ENCODE data around the gene LCN9. TPM values are rescaled to one million over a fixed set of nuclear protein-coding genes. Genes with fewer than 3 reads are reported as not detected.

The LCN9 gene
- total and polyA plus RNA-seq, 4 donors, result not detected

GRCh38 chr9:135700525-135700924, 37.4 kb downstream of the LCN9 start (continued):
- TF ChIP-seq GABPA (IDR thresholded peaks at IDR 0.05 in 1 of 2, conservative IDR thresholded peaks at IDR 0.05 in 1 of 2) (no peak), HNF4G (IDR thresholded peaks at IDR 0.05) (no peak)

GRCh38 chr9:135701067-135701958, 38.2 kb downstream of the LCN9 start:
- H3K4me1 ChIP-seq (ENCODE audit: control insufficient read depth in 4 of 4, insufficient read depth in 4 of 4, low read length in 3 of 4), result peaks cover 0 to 7% (median 0%) of the 10 kb centered on the region in 4 donors
- H3K27me3 ChIP-seq (ENCODE audit: control insufficient read depth in 4 of 4, insufficient read depth in 4 of 4, low read length in 3 of 4), result peaks cover 0 to 6% (median 2%) of the 10 kb centered on the region in 4 donors
- H3K36me3 ChIP-seq (ENCODE audit: control insufficient read depth in 4 of 4, insufficient read depth in 3 of 4, low read depth in 1 of 4, low read length in 3 of 4), result no peaks in the 10 kb centered on the region
- DNase-seq (ENCODE audit: low spot score), result no peak
- 22% methylated on average over 40 of the region's 40 CpGs for WGBS
- no peak overlapping the region for H3K27ac ChIP-seq (ENCODE audit: low read depth in 1 of 2, low read length in 2 of 2)
- no peak overlapping the region for H3K9ac ChIP-seq (ENCODE audit: low read depth in 1 of 2, low read length in 2 of 2)
- no peak overlapping the region for H3K4me3 ChIP-seq (ENCODE audit: low read depth in 1 of 3, low read length in 3 of 3)
- no peaks in the 10 kb centered on the region for H3K9me3 ChIP-seq (ENCODE audit: control insufficient read depth in 4 of 4, low read length in 3 of 4)
- TF ChIP-seq TAF1 (conservative IDR thresholded peaks at IDR 0.05) (no peak), FOXA2 (IDR thresholded peaks at IDR 0.05) (no peak), SP1 (IDR thresholded peaks at IDR 0.05) (no peak), ATF3 (IDR thresholded peaks at IDR 0.05) (no peak), JUND (IDR thresholded peaks at IDR 0.05) (no peak), NR2F2 (IDR thresholded peaks at IDR 0.05) (no peak)

- peaks cover 2 to 6% (median 3%) of the 10 kb centered on the region in 4 donors for H3K27me3 ChIP-seq (ENCODE audit: control insufficient read depth in 4 of 4, insufficient read depth in 4 of 4, low read length in 3 of 4)
- 15% methylated on average over 66 of the region's 66 CpGs for WGBS
- H3K4me1 ChIP-seq (ENCODE audit: control insufficient read depth in 4 of 4, insufficient read depth in 4 of 4, low read length in 3 of 4), result peaks cover 0 to 7% (median 0%) of the 10 kb centered on the region in 4 donors
- no peak within 1 kb of the TSS for H3K27ac ChIP-seq (ENCODE audit: low read depth in 1 of 2, low read length in 2 of 2)
- no peaks in the 10 kb centered on the region for H3K36me3 ChIP-seq (ENCODE audit: control insufficient read depth in 4 of 4, insufficient read depth in 3 of 4, low read depth in 1 of 4, low read length in 3 of 4)
- no peak within 1 kb of the TSS for H3K4me3 ChIP-seq (ENCODE audit: low read depth in 1 of 3, low read length in 3 of 3)
- H3K9me3 ChIP-seq (ENCODE audit: control insufficient read depth in 4 of 4, low read length in 3 of 4), result no peaks in the 10 kb centered on the region
- H3K9ac ChIP-seq (ENCODE audit: low read depth in 1 of 2, low read length in 2 of 2), result no peak within 1 kb of the TSS
- DNase-seq (ENCODE audit: low spot score), result peak; percentile 73
- TF ChIP-seq YY1 (IDR thresholded peaks at IDR 0.05) (no peak), CTCF (IDR thresholded peaks at IDR 0.05; ENCODE audit: low read depth, low read length, missing input control) (peak; percentile 73)
Observed at GRCh38 chr9:135701959-135702721, 39.0 kb downstream of the LCN9 start, which contains the start of gene KCNT1. Gene KCNT1, plus strand, starts transcription at chr9:135702185. Its CDS starts 74 bp downstream, at chr9:135702259.

- H3K9ac ChIP-seq (ENCODE audit: low read depth in 1 of 2, low read length in 2 of 2), result no peak overlapping the region
- H3K4me1 ChIP-seq (ENCODE audit: control insufficient read depth in 4 of 4, insufficient read depth in 4 of 4, low read length in 3 of 4), result peaks cover 0 to 7% (median 0%) of the 10 kb centered on the region in 4 donors
- peaks cover 2 to 6% (median 3%) of the 10 kb centered on the region in 4 donors for H3K27me3 ChIP-seq (ENCODE audit: control insufficient read depth in 4 of 4, insufficient read depth in 4 of 4, low read length in 3 of 4)
- H3K27ac ChIP-seq (ENCODE audit: low read depth in 1 of 2, low read length in 2 of 2), result no peak overlapping the region
- TF ChIP-seq MAX (IDR thresholded peaks at IDR 0.05) (no peak), TAF1 (conservative IDR thresholded peaks at IDR 0.05) (no peak), FOXA1 (IDR thresholded peaks at IDR 0.05) (no peak), CTCF (IDR thresholded peaks at IDR 0.05; ENCODE audit: low read depth, low read length, missing input control) (no peak), HNF4A (conservative IDR thresholded peaks at IDR 0.05) (no peak), GABPA (IDR thresholded peaks at IDR 0.05 in 1 of 2, conservative IDR thresholded peaks at IDR 0.05 in 1 of 2) (no peak), ZBTB33 (IDR thresholded peaks at IDR 0.05) (no peak), EGR1 (IDR thresholded peaks at IDR 0.05; ENCODE audit: low read depth in 2 of 2) (no peak), YY1 (IDR thresholded peaks at IDR 0.05) (no peak), HNF4G (IDR thresholded peaks at IDR 0.05) (no peak), JUND (IDR thresholded peaks at IDR 0.05) (no peak)
- no peak overlapping the region for H3K4me3 ChIP-seq (ENCODE audit: low read depth in 1 of 3, low read length in 3 of 3)
- H3K36me3 ChIP-seq (ENCODE audit: control insufficient read depth in 4 of 4, insufficient read depth in 3 of 4, low read depth in 1 of 4, low read length in 3 of 4), result no peaks in the 10 kb centered on the region
- 22% methylated on average over 14 of the region's 14 CpGs for WGBS
- no peak for DNase-seq (ENCODE audit: low spot score)
- H3K9me3 ChIP-seq (ENCODE audit: control insufficient read depth in 4 of 4, low read length in 3 of 4), result no peaks in the 10 kb centered on the region
Observed at GRCh38 chr9:135703726-135704125, 40.6 kb downstream of the LCN9 start.

All from liver (tissue), 9 donors.